ENCODE data around the gene OTX2. TPM values are rescaled to one million over a fixed set of nuclear protein-coding genes. Genes with fewer than 3 reads are reported as not detected.

Gene OTX2
- total RNA-seq, 2 experiments from 2014 or later: not detected

DNA sequence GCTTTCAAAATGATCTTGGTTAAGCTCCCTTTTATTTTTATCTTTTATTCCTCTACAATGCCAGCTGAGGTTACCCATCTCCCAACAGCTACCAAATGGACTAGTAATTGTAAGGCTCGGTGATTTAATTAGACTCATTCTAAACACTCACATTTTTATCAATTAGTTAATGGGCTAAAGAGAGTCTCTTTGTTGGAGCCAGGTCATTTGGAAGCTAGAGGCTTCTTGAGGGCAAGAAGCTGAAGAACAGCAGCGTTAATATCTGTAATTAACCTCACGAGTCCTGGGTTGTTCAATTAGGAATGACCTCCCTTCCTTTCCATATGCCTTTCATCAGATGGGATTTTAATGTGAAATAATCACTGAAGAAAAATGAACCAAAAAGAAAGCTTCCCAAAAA lies 56.9 kb downstream of the OTX2 start:
- Histone ChIP-seq H3K27ac (ENCODE audit: low read depth in 1 of 2, low read length in 2 of 2) (no peak overlapping the region), H3K36me3 (ENCODE audit: insufficient read depth, low read length) (no peaks in the 10 kb centered on the region), H3K4me3 (ENCODE audit: low read length) (no peak overlapping the region), H3K27me3 (ENCODE audit: control insufficient read depth in 1 of 2, insufficient read depth in 2 of 2, low read length in 2 of 2) (no peaks in the 10 kb centered on the region), H3K9me3 (ENCODE audit: control insufficient read depth in 1 of 2, insufficient read depth in 1 of 2, low read length in 2 of 2) (no peaks in the 10 kb centered on the region), H3K4me1 (ENCODE audit: insufficient read depth, low read length) (no peaks in the 10 kb centered on the region)
- no peaks in the 10 kb centered on the region for H3K4me1 Mint-ChIP-seq (ENCODE audit: low read depth)
- H3K4me3 Mint-ChIP-seq: no peak overlapping the region
- no peaks in the 10 kb centered on the region for H3K36me3 Mint-ChIP-seq (ENCODE audit: low read depth)
- intact Hi-C loops (cut with DNase I, micrococcal nuclease): no loop called here
- DNase-seq: no peak
- TF ChIP-seq, protein P1, sequence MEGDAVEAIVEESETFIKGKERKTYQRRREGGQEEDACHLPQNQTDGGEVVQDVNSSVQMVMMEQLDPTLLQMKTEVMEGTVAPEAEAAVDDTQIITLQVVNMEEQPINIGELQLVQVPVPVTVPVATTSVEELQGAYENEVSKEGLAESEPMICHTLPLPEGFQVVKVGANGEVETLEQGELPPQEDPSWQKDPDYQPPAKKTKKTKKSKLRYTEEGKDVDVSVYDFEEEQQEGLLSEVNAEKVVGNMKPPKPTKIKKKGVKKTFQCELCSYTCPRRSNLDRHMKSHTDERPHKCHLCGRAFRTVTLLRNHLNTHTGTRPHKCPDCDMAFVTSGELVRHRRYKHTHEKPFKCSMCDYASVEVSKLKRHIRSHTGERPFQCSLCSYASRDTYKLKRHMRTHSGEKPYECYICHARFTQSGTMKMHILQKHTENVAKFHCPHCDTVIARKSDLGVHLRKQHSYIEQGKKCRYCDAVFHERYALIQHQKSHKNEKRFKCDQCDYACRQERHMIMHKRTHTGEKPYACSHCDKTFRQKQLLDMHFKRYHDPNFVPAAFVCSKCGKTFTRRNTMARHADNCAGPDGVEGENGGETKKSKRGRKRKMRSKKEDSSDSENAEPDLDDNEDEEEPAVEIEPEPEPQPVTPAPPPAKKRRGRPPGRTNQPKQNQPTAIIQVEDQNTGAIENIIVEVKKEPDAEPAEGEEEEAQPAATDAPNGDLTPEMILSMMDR (IDR thresholded peaks at IDR 0.05): no peak
- no peaks in the 10 kb centered on the region for H3K9me3 Mint-ChIP-seq
- ChIA-PET CTCF (interaction anchor here (1.1 kb wide), 1 partner anchor 16 kb away, joined by 4 read pairs; no protein-coding TSS in a partner anchor), POLR2A (no interaction called here)
- peaks cover 31% of the 10 kb centered on the region for H3K27me3 Mint-ChIP-seq
- ATAC-seq (ENCODE audit: poor library complexity): no peak
- no peak overlapping the region for H3K27ac Mint-ChIP-seq

GRCh38 chr14:56752428-56752827 lies 57.9 kb downstream of the OTX2 start:
- POLR2A ChIA-PET: no interaction called here
- no peaks in the 10 kb centered on the region for H3K36me3 ChIP-seq (ENCODE audit: insufficient read depth, low read length)
- no peak overlapping the region for H3K27ac Mint-ChIP-seq
- no peak overlapping the region for H3K27ac ChIP-seq (ENCODE audit: low read depth in 1 of 2, low read length in 2 of 2)
- no peaks in the 10 kb centered on the region for H3K4me1 Mint-ChIP-seq (ENCODE audit: low read depth)
- no peaks in the 10 kb centered on the region for H3K36me3 Mint-ChIP-seq (ENCODE audit: low read depth)
- no peaks in the 10 kb centered on the region for H3K4me1 ChIP-seq (ENCODE audit: insufficient read depth, low read length)
- intact Hi-C loops (cut with DNase I, micrococcal nuclease): no loop called here
- no peaks in the 10 kb centered on the region for H3K9me3 ChIP-seq (ENCODE audit: control insufficient read depth in 1 of 2, insufficient read depth in 1 of 2, low read length in 2 of 2)
- no peak for ATAC-seq (ENCODE audit: poor library complexity)
- H3K9me3 Mint-ChIP-seq: no peaks in the 10 kb centered on the region
- H3K4me3 ChIP-seq (ENCODE audit: low read length): no peak overlapping the region
- no peaks in the 10 kb centered on the region for H3K27me3 ChIP-seq (ENCODE audit: control insufficient read depth in 1 of 2, insufficient read depth in 2 of 2, low read length in 2 of 2)
- TF ChIP-seq, protein P1 (IDR thresholded peaks at IDR 0.05): no peak
- CTCF ChIA-PET: interaction anchor here (1.1 kb wide), 1 partner anchor 16 kb away, joined by 4 read pairs; no protein-coding TSS in a partner anchor
- DNase-seq: no peak
- peaks cover 35% of the 10 kb centered on the region for H3K27me3 Mint-ChIP-seq
- no peak overlapping the region for H3K4me3 Mint-ChIP-seq

- H3K36me3 ChIP-seq (ENCODE audit: insufficient read depth, low read length): no peaks in the 10 kb centered on the region
- POLR2A ChIA-PET: no interaction called here
- TF ChIP-seq, protein P1 (IDR thresholded peaks at IDR 0.05): no peak
- no peaks in the 10 kb centered on the region for H3K27me3 ChIP-seq (ENCODE audit: control insufficient read depth in 1 of 2, insufficient read depth in 2 of 2, low read length in 2 of 2)
- no peaks in the 10 kb centered on the region for H3K9me3 Mint-ChIP-seq
- H3K4me1 ChIP-seq (ENCODE audit: insufficient read depth, low read length): no peaks in the 10 kb centered on the region
- CTCF ChIA-PET: no interaction called here
- H3K4me1 Mint-ChIP-seq (ENCODE audit: low read depth): no peaks in the 10 kb centered on the region
- no peak overlapping the region for H3K27ac Mint-ChIP-seq
- no peaks in the 10 kb centered on the region for H3K36me3 Mint-ChIP-seq (ENCODE audit: low read depth)
- intact Hi-C loops (cut with DNase I, micrococcal nuclease): no loop called here
- DNase-seq (no peak), ATAC-seq (ENCODE audit: poor library complexity) (no peak)
- peaks cover 38% of the 10 kb centered on the region for H3K27me3 Mint-ChIP-seq
- H3K27ac ChIP-seq (ENCODE audit: low read depth in 1 of 2, low read length in 2 of 2): no peak overlapping the region
- H3K4me3 Mint-ChIP-seq: no peak overlapping the region
- H3K9me3 ChIP-seq (ENCODE audit: control insufficient read depth in 1 of 2, insufficient read depth in 1 of 2, low read length in 2 of 2): no peaks in the 10 kb centered on the region
- no peak overlapping the region for H3K4me3 ChIP-seq (ENCODE audit: low read length)
Observed at GRCh38 chr14:56751471-56751870, 58.8 kb downstream of the OTX2 start.

Other genes with a start within 250 kb of the OTX2 start
- gene TMEM260, start 230.7 kb downstream of the OTX2 start, total RNA-seq: 1 to 10 TPM; 8.7 to 9.2 TPM